H9 (cell line): ENCODE results near the gene KANSL1. TPM values are rescaled to one million over a fixed set of nuclear protein-coding genes. Genes with fewer than 3 reads are reported as not detected.

Experiments used
- DNase-seq: peaks from one replicate; pipeline ENCODE4 v3.0.0-alpha.2; 2017
- H2AFZ ChIP-seq: one replicate; pipeline ENCODE4 v1.6.1; 2013; ENCODE audit warnings: mild to moderate bottlenecking, low read length, control low read depth, moderate library complexity
- H2AK5ac ChIP-seq: 2 replicates; pipeline ENCODE4 v1.6.1; 2013; ENCODE audit warnings: low read length, control low read depth, mixed read lengths; ENCODE audit not compliant: insufficient read length
- H2BK120ac ChIP-seq: one replicate; pipeline ENCODE4 v1.6.1; 2013; ENCODE audit warnings: low read depth, mild to moderate bottlenecking, low read length, control low read depth, inconsistent platforms; ENCODE audit not compliant: poor library complexity, severe bottlenecking
- H2BK12ac ChIP-seq: 2 replicates; pipeline ENCODE4 v1.6.1; 2013; ENCODE audit warnings: low read length, control low read depth, mixed read lengths, low read depth; ENCODE audit not compliant: insufficient read length
- H2BK15ac ChIP-seq: 2 replicates; pipeline ENCODE4 v1.6.1; 2013; ENCODE audit warnings: low read depth, low read length, control low read depth
- H2BK20ac ChIP-seq: one replicate; pipeline ENCODE4 v1.6.1; 2013; ENCODE audit warnings: low read depth, mild to moderate bottlenecking, low read length, control low read depth, inconsistent platforms; ENCODE audit not compliant: poor library complexity, severe bottlenecking
- H2BK5ac ChIP-seq: 2 replicates; pipeline ENCODE4 v1.6.1; 2013; ENCODE audit warnings: low read length, control low read depth, mixed read lengths; ENCODE audit not compliant: insufficient read length
- H3K14ac ChIP-seq: 2 replicates; pipeline ENCODE4 v1.6.1; 2013; ENCODE audit warnings: low read length, control low read depth; ENCODE audit not compliant: insufficient read depth
- H3K18ac ChIP-seq: 2 replicates; pipeline ENCODE4 v1.6.1; 2013; ENCODE audit warnings: low read depth, mild to moderate bottlenecking, mixed read lengths, low read length, control low read depth; ENCODE audit not compliant: insufficient read length
- H3K23ac ChIP-seq: 2 replicates; pipeline ENCODE4 v1.6.1; 2013; ENCODE audit warnings: low read length, control low read depth, mixed read lengths, low read depth; ENCODE audit not compliant: insufficient read length
- H3K23me2 ChIP-seq: 2 replicates; pipeline ENCODE4 v1.6.1; 2013; ENCODE audit warnings: low read depth, mild to moderate bottlenecking, mixed read lengths, low read length, control low read depth; ENCODE audit not compliant: insufficient read length, poor library complexity, severe bottlenecking
- H3K27ac ChIP-seq: 2 replicates; pipeline ENCODE4 v1.5.1; 2013; ENCODE audit warnings: low read length, control low read depth, mixed read lengths, low read depth; ENCODE audit not compliant: insufficient read length
- H3K27me3 ChIP-seq: 2 replicates; pipeline ENCODE4 v1.6.1; 2013; ENCODE audit warnings: low read length, control low read depth, inconsistent platforms; ENCODE audit not compliant: insufficient read depth
- H3K4ac ChIP-seq: 2 replicates; pipeline ENCODE4 v1.6.1; 2013; ENCODE audit warnings: low read depth, mild to moderate bottlenecking, control low read depth, inconsistent platforms, low read length, moderate library complexity
- H3K4me1 ChIP-seq: 2 replicates; pipeline ENCODE4 v1.6.1; 2013; ENCODE audit warnings: low read length, control low read depth, inconsistent platforms; ENCODE audit not compliant: insufficient read depth
- H3K4me2 ChIP-seq: 2 replicates; pipeline ENCODE4 v1.6.1; 2013; ENCODE audit warnings: low read length, control low read depth, mixed read lengths; ENCODE audit not compliant: insufficient read length, insufficient read depth
- H3K56ac ChIP-seq: 2 replicates; pipeline ENCODE4 v1.6.1; 2013; ENCODE audit warnings: low read depth, mild to moderate bottlenecking, mixed read lengths, low read length, control low read depth; ENCODE audit not compliant: insufficient read length
- H3K79me1 ChIP-seq: 2 replicates; pipeline ENCODE4 v1.6.1; 2013; ENCODE audit warnings: low read depth, mild to moderate bottlenecking, moderate library complexity, low read length, control low read depth, inconsistent platforms; ENCODE audit not compliant: insufficient read depth, poor library complexity, severe bottlenecking
- H3K79me2 ChIP-seq: 2 replicates; pipeline ENCODE4 v1.6.1; 2013; ENCODE audit warnings: low read length, control low read depth, inconsistent platforms; ENCODE audit not compliant: insufficient read depth
- H3K9ac ChIP-seq: 2 replicates; pipeline ENCODE4 v1.6.1; 2013; ENCODE audit warnings: low read length, control low read depth, mixed read lengths; ENCODE audit not compliant: insufficient read length; ENCODE audit errors: extremely low read depth
- H3K9me3 ChIP-seq: one replicate; pipeline ENCODE4 v1.6.1; 2013; ENCODE audit warnings: low read depth, low read length, inconsistent platforms; ENCODE audit not compliant: control insufficient read depth
- H3T11ph ChIP-seq: one replicate; pipeline ENCODE4 v1.6.1; 2013; ENCODE audit warnings: mild to moderate bottlenecking, low read length, control low read depth, inconsistent platforms
- H4K20me1 ChIP-seq: one replicate; pipeline ENCODE4 v1.6.1; 2013; ENCODE audit not compliant: control insufficient read depth, insufficient read length, insufficient read depth
- H4K5ac ChIP-seq: 2 replicates; pipeline ENCODE4 v1.6.1; 2013; ENCODE audit warnings: low read depth, mild to moderate bottlenecking, mixed read lengths, low read length, control low read depth; ENCODE audit not compliant: insufficient read length
- H4K8ac ChIP-seq: replicated peaks from 2 replicates; pipeline ENCODE4 v1.6.1; 2013; ENCODE audit warnings: low read length, control low read depth, mixed read lengths, low read depth; ENCODE audit not compliant: insufficient read length
- H4K91ac ChIP-seq: 2 replicates; pipeline ENCODE4 v1.6.1; 2013; ENCODE audit warnings: low read depth, mild to moderate bottlenecking, moderate library complexity, mixed read lengths, low read length, control low read depth; ENCODE audit not compliant: insufficient read length
- H3K27ac Mint-ChIP-seq, 3 experiments: 2 replicates in 2 of 3; 3 replicates in 1 of 3; pipeline ENCODE4 v1.8.0; 2020 to 2021; ENCODE audit warnings: mixed read lengths in 3 of 3, mild to moderate bottlenecking in 1 of 3, moderate library complexity in 1 of 3
- H3K27me3 Mint-ChIP-seq: 2 replicates; pipeline ENCODE4 v1.8.0; 2021; ENCODE audit warnings: low read depth, mild to moderate bottlenecking, moderate library complexity, mixed read lengths
- H3K36me3 Mint-ChIP-seq, 3 experiments: 2 replicates in 2 of 3; 3 replicates in 1 of 3; pipeline ENCODE4 v1.8.0; 2020 to 2021; ENCODE audit warnings: low read depth in 3 of 3, mixed read lengths in 3 of 3; ENCODE audit not compliant: insufficient read depth in 1 of 3
- H3K4me1 Mint-ChIP-seq, 2 experiments: 2 replicates each; pipeline ENCODE4 v1.8.0; 2020; ENCODE audit warnings: mixed read lengths in 2 of 2
- H3K4me3 Mint-ChIP-seq, 2 experiments: 2 replicates in 1 of 2; 3 replicates in 1 of 2; pipeline ENCODE4 v1.8.0; 2020 to 2021; ENCODE audit warnings: mild to moderate bottlenecking in 2 of 2, mixed read lengths in 2 of 2, moderate library complexity in 1 of 2
- H3K9me3 Mint-ChIP-seq, 2 experiments: 2 replicates in 1 of 2; 3 replicates in 1 of 2; pipeline ENCODE4 v1.8.0; 2020; ENCODE audit warnings: mild to moderate bottlenecking in 2 of 2, mixed read lengths in 2 of 2, moderate library complexity in 1 of 2
- WGBS: extraction: QIAGEN DNeasy Blood & Tissue Kit; methylation state at CpG from one replicate; pipeline ENCODE4 v1.1.7; 2013; ENCODE audit warnings: missing lambda C conversion rate, low lambda C conversion rate, mixed read lengths; ENCODE audit not compliant: insufficient read length; ENCODE audit errors: extremely low coverage; 5-methylcytosine and 5-hydroxymethylcytosine counted together
- total RNA-seq: library from RNA; stranded (reverse); gene quantifications from 2 replicates; pipeline ENCODE4 v1.2.1, GENCODE V29; 2021
- TF ChIP-seq, protein P1 (sequence below): fragments of 200-600 bp; sonication (generic); conservative IDR thresholded peaks from 3 replicates; pipeline ENCODE4 v1.8.0; 2021; ENCODE audit warnings: antibody characterized with exemption, mild to moderate bottlenecking

KANSL1 gene
- total RNA-seq, 1 experiment from 2014 or later, result 114 TPM

DNA sequence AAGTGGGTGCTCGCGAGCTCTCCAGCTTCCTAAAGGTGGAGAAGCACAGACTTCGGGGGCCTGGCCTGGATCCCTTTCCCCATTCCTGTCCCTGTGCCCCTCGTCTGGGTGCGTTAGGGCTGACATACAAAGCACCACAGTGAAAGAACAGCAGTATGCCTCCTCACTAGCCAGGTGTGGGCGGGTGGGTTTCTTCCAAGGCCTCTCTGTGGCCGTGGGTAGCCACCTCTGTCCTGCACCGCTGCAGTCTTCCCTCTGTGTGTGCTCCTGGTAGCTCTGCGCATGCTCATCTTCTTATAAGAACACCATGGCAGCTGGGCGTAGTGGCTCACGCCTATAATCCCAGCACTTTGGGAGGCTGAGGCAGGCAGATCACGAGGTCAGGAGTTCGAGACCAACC lies 196.1 kb downstream of the KANSL1 start:
- no peak overlapping the region for H2BK20ac ChIP-seq
- no peaks in the 10 kb centered on the region for H3K27me3 ChIP-seq
- Mint-ChIP-seq H3K9me3 (no peaks in the 10 kb centered on the region; a peak in 1 of 5 replicates), H3K4me3 (no peak overlapping the region), H3K36me3 (no peaks in the 10 kb centered on the region), H3K4me1 (peaks cover 9 to 16% of the 10 kb centered on the region in 2 experiments), H3K27ac (no peak overlapping the region), H3K27me3 (no peaks in the 10 kb centered on the region; the same call in 1 of the 2 replicates)
- no peak overlapping the region for H2BK15ac ChIP-seq
- no peak overlapping the region for H2BK120ac ChIP-seq
- no peak overlapping the region for H2BK12ac ChIP-seq
- H3K14ac ChIP-seq, result no peak overlapping the region
- H4K91ac ChIP-seq, result no peak overlapping the region
- no peaks in the 10 kb centered on the region for H4K20me1 ChIP-seq
- H3K4ac ChIP-seq, result no peak overlapping the region
- no peak overlapping the region for H3K18ac ChIP-seq
- no peak overlapping the region for H3K9ac ChIP-seq
- no peak overlapping the region for H3K27ac ChIP-seq
- no peak overlapping the region for H2AK5ac ChIP-seq
- no peak for DNase-seq
- H3K4me2 ChIP-seq, result no peak overlapping the region
- H3K79me1 ChIP-seq, result no peaks in the 10 kb centered on the region
- H4K8ac ChIP-seq, result no peak overlapping the region
- H4K5ac ChIP-seq, result no peak overlapping the region
- TF ChIP-seq, protein P1, sequence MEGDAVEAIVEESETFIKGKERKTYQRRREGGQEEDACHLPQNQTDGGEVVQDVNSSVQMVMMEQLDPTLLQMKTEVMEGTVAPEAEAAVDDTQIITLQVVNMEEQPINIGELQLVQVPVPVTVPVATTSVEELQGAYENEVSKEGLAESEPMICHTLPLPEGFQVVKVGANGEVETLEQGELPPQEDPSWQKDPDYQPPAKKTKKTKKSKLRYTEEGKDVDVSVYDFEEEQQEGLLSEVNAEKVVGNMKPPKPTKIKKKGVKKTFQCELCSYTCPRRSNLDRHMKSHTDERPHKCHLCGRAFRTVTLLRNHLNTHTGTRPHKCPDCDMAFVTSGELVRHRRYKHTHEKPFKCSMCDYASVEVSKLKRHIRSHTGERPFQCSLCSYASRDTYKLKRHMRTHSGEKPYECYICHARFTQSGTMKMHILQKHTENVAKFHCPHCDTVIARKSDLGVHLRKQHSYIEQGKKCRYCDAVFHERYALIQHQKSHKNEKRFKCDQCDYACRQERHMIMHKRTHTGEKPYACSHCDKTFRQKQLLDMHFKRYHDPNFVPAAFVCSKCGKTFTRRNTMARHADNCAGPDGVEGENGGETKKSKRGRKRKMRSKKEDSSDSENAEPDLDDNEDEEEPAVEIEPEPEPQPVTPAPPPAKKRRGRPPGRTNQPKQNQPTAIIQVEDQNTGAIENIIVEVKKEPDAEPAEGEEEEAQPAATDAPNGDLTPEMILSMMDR, result no peak
- no peak overlapping the region for H3K56ac ChIP-seq
- H3K79me2 ChIP-seq, result no peaks in the 10 kb centered on the region
- H3K23me2 ChIP-seq, result no peaks in the 10 kb centered on the region
- H2AFZ ChIP-seq, result no peak overlapping the region
- H3T11ph ChIP-seq, result no peak overlapping the region
- no peaks in the 10 kb centered on the region for H3K9me3 ChIP-seq
- no CpG with 5 or more reads among the region's 13 CpGs for WGBS
- no peaks in the 10 kb centered on the region for H3K4me1 ChIP-seq
- no peak overlapping the region for H2BK5ac ChIP-seq
- no peak overlapping the region for H3K23ac ChIP-seq
